Cardiac muscle cell (in vitro differentiated cells and primary cell): ENCODE results near the gene EFCAB6. TPM values are rescaled to one million over a fixed set of nuclear protein-coding genes. Genes with fewer than 3 reads are reported as not detected.

Experiments used
- DNase-seq, 2 donors: peaks; one replicate each; pipeline versions ENCODE4 v3.0.0 to v3.0.0-alpha.2; 2010 to 2017; ENCODE audit warnings: low read depth in 1 of 2, low spot score in 1 of 2
- H3K27ac ChIP-seq: fragments of 200-600 bp; sonication (generic); 2 replicates; pipeline ENCODE4 v1.5.1; 2016
- H3K27me3 ChIP-seq: fragments of 200-600 bp; sonication (generic); 2 replicates; pipeline ENCODE4 v1.6.0; 2016; ENCODE audit warnings: control low read depth
- H3K36me3 ChIP-seq: fragments of 200-600 bp; sonication (generic); 2 replicates; pipeline ENCODE4 v1.5.1; 2016; ENCODE audit warnings: control low read depth
- H3K4me1 ChIP-seq: fragments of 200-600 bp; sonication (generic); 2 replicates; pipeline ENCODE4 v1.8.1; 2017; ENCODE audit warnings: low read depth, mild to moderate bottlenecking, mixed run types
- H3K4me3 ChIP-seq: fragments of 200-600 bp; sonication (generic); 2 replicates; pipeline ENCODE4 v1.5.1; 2016; ENCODE audit warnings: mild to moderate bottlenecking
- H3K9me3 ChIP-seq: fragments of 200-600 bp; sonication (generic); 2 replicates; pipeline ENCODE4 v1.5.1; 2017; ENCODE audit warnings: low read depth, mild to moderate bottlenecking, control low read depth
- polyA plus RNA-seq: library from polyadenylated mRNA; unstranded; fragments of >200 nt; fragmentation: Nextera tagmentation; extraction: Ambion mirVana; gene quantifications from 2 replicates; pipeline ENCODE4 v1.2.1, GENCODE V29; 2016
- total RNA-seq: library from RNA; depleted of rRNA; stranded (reverse); fragments of >200 nt; gene quantifications from 2 replicates; pipeline ENCODE4 v1.2.3, GENCODE V29; 2016
- TF ChIP-seq, protein P1 (sequence below): IDR thresholded peaks from 2 replicates; pipeline ENCODE4 v1.5.1; 2012; ENCODE audit warnings: low read depth, mild to moderate bottlenecking, low read length

Gene EFCAB6
- total and polyA plus RNA-seq, 2 experiments from 2014 or later = 1.5 to 3.8 TPM

DNA sequence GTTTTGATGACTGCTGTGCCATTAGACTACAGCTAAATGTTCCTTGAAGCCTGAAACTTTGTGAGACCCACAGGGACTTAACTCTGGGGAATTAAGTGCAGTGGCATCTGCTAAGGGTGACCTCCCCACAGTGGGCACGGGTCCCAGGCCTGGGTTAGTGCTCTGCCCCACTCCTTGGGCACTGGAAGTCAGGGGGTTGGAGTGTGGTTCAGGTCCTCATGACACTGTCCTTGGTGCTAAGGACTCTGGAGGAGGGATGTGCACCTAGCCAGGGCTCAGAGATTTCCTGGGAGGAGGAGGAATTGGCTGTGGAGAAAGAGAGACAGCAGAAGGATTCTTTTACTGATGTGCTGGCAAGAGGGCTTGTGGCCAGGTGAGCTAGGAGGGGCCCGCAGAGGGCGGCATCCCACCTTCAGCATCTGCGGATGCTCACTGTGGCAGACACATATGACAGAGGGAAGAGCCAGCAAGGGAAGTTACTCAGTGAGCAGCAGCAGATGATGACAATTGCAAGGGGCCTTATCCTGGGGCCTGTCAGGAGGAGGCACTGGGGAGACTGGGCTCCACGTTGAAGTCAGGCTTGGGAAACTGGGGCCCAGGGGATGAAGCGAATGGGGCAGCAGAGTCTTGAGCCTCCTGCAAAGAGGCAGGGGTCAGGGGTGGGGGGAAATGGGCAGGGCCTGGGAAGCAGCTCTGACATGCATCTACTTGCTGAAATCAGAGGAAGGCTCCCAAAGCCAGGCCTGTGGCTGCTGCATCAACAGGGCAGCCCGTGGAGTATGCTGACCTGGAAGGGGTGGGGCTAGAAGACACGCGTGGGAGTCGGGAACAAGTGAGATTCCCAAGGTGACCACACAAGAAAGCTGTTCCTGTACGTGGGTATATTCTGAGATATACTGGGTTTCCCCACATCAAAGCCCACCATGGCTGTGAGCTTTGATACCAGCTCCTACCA, 256.3 kb downstream of the EFCAB6 start:
- Histone ChIP-seq H3K4me1 (no peaks in the 10 kb centered on the region), H3K27ac (no peak overlapping the region), H3K27me3 (no peaks in the 10 kb centered on the region), H3K9me3 (no peaks in the 10 kb centered on the region), H3K4me3 (no peak overlapping the region), H3K36me3 (no peaks in the 10 kb centered on the region)
- DNase-seq = no peak
- TF ChIP-seq, protein P1, sequence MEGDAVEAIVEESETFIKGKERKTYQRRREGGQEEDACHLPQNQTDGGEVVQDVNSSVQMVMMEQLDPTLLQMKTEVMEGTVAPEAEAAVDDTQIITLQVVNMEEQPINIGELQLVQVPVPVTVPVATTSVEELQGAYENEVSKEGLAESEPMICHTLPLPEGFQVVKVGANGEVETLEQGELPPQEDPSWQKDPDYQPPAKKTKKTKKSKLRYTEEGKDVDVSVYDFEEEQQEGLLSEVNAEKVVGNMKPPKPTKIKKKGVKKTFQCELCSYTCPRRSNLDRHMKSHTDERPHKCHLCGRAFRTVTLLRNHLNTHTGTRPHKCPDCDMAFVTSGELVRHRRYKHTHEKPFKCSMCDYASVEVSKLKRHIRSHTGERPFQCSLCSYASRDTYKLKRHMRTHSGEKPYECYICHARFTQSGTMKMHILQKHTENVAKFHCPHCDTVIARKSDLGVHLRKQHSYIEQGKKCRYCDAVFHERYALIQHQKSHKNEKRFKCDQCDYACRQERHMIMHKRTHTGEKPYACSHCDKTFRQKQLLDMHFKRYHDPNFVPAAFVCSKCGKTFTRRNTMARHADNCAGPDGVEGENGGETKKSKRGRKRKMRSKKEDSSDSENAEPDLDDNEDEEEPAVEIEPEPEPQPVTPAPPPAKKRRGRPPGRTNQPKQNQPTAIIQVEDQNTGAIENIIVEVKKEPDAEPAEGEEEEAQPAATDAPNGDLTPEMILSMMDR = no peak

DNA sequence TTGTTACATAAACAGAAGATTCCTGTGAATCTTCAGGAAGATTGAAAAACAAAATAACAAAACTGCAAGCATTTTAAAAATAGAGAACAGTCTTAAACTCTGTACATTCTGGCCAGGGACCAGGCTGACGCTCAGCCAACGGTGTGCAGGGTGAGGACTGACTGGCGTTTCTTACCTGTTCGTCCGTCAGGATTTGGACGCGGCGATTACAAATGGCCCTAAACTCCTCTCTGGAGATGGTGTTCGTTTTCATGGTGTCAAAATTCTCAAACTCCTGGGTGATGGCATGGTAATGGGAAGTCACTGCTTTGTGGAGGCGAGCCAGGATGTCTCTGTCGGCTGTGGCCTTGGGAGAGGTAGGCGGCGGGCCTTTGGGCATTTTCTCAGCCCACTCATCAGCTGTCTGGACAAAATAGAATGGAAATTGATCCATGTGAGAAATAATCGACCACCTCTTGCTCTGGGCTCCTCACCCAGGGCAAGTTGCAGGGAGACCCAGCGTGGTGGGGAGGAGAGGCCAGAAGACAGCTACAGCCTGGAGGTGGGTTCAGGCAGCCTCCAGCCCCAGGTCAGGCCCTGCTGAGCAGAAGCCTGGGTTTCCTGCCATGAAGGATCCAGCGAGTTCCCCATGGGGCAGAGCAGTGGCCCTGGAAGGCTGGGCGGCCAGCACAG, 257.3 kb downstream of the EFCAB6 start:
- TF ChIP-seq, protein P1 = no peak
- DNase-seq = no peak
- H3K27ac ChIP-seq = no peak overlapping the region

DNA sequence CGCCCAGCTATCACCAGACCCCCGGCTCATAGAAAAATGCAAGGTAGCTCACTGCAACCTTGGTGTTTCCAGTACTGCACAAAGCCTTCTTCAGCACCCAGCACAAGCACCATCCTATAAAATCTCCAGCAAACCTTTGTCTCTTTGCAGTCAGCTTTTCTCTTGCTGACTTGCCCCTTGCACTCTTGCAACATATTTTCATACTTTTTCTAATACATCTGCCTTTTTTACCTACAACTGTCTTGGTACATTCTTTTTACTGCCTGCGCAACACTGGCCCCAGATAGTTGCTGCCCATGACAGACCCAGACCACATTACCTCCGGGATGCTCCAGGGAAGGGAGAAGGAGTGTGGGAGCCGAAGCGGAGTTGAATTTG, 257.9 kb downstream of the EFCAB6 start:
- H3K4me1 ChIP-seq = no peaks in the 10 kb centered on the region
- no peak overlapping the region for H3K4me3 ChIP-seq
- H3K36me3 ChIP-seq = no peaks in the 10 kb centered on the region
- H3K27ac ChIP-seq = no peak overlapping the region
- H3K9me3 ChIP-seq = no peaks in the 10 kb centered on the region
- no peak for DNase-seq
- no peaks in the 10 kb centered on the region for H3K27me3 ChIP-seq
- TF ChIP-seq, protein P1 = no peak

More for the DNA sequence above, 257.3 kb downstream of the EFCAB6 start:
- Histone ChIP-seq H3K4me3 (no peak overlapping the region), H3K4me1 (no peaks in the 10 kb centered on the region), H3K36me3 (no peaks in the 10 kb centered on the region), H3K9me3 (no peaks in the 10 kb centered on the region), H3K27me3 (no peaks in the 10 kb centered on the region)

DNA sequence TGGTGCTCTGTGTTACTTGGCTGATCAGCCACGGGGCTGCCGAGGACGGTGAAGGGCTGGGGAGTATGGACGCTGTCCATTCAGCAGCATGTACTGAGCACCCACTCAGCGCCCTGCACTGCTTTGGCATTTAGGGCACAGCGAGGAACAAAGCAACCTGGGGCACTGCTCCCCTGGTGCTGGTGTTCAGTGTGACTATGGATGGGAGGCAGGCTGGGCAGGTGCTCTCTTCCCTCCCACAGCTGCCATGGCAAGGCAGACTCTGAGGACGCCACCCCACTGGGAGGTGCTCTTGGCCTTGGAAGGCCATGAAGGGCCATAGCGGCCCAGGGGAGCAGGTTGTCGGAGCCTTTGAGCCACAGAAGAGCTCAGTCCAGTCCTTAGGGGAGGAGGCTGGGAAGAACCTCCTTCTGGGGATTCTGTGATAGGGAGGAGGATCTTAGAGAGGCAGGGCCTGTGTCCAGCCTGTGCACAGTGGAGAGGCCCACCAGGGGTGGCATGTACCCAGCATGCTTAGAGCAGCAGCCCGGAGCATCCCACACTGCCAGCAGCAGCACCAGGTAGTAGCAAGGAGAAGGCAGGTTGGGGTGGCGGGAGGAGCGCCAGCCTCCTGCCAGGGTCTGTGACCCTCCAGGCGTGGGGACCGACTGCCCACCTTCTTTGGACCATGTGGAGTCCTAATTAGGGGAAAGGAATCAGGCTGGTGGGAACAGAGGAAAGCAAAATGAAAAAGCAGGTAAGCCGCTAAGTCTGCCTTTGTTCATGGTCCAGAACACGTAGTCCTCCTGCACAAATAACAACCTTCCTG, 258.4 kb downstream of the EFCAB6 start:
- Histone ChIP-seq H3K27me3 (no peaks in the 10 kb centered on the region), H3K27ac (no peak overlapping the region), H3K4me1 (no peaks in the 10 kb centered on the region), H3K36me3 (no peaks in the 10 kb centered on the region), H3K9me3 (no peaks in the 10 kb centered on the region), H3K4me3 (no peak overlapping the region)
- no peak for DNase-seq
- TF ChIP-seq, protein P1 = no peak

- Histone ChIP-seq H3K4me1 (no peaks in the 10 kb centered on the region), H3K9me3 (no peaks in the 10 kb centered on the region), H3K4me3 (no peak overlapping the region), H3K36me3 (no peaks in the 10 kb centered on the region), H3K27me3 (no peaks in the 10 kb centered on the region), H3K27ac (no peak overlapping the region)
- DNase-seq = no peak
- TF ChIP-seq, protein P1 = no peak
Observed at GRCh38 chr22:43550672-43551071, 261.4 kb downstream of the EFCAB6 start.
